T-helper 1 cell treated with Interleukin-12 subunit alpha and Interleukin-12 subunit beta and Interleukin-4 antibody, amounts not matched to agents 30 ng/mL and 1 ng/mL, for 36 hours (primary cell): ENCODE results near the gene TSR3. TPM values are rescaled to one million over a fixed set of nuclear protein-coding genes. Genes with fewer than 3 reads are reported as not detected.

ENCODE experiments used
- intact Hi-C: fragments of 100-400 bp; cut with micrococcal nuclease; formaldehyde crosslinking; loops from one replicate; pipeline ENCODE4 v1.15.1; 2024
- total RNA-seq: library from RNA; stranded (reverse); gene quantifications from 2 replicates; pipeline ENCODE4 v1.2.3, GENCODE V29; 2022

Gene TSR3
- total RNA-seq, 1 donor from 2014 or later = 60.0 TPM

DNA sequence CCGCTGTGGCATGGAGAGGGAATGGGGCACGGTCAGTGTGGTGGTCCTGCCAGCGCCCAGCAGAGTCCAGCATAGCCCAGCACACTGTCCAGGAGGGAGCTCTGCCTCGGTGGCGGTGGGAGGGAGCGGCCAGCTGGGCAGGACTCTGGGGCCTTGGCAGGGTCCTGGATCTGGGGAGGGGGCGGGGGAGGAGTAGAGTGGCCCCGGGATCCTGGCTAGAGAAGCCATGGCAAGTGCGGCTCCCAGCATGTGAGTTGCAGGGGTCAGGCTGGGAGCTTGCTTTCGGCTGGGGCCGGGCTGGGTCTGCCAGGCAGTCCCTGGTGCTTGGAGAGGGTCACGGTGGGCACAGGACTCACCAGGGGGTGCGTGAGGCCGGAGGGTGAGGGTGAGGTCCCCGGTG is 3.9 kb upstream of the TSR3 start:
- intact Hi-C loops = loop anchor here (10.0 kb wide), 2 partner anchors 139 to 259 kb away; partner anchors contain the start of genes CRAMP1, IFT140 and TELO2

DNA sequence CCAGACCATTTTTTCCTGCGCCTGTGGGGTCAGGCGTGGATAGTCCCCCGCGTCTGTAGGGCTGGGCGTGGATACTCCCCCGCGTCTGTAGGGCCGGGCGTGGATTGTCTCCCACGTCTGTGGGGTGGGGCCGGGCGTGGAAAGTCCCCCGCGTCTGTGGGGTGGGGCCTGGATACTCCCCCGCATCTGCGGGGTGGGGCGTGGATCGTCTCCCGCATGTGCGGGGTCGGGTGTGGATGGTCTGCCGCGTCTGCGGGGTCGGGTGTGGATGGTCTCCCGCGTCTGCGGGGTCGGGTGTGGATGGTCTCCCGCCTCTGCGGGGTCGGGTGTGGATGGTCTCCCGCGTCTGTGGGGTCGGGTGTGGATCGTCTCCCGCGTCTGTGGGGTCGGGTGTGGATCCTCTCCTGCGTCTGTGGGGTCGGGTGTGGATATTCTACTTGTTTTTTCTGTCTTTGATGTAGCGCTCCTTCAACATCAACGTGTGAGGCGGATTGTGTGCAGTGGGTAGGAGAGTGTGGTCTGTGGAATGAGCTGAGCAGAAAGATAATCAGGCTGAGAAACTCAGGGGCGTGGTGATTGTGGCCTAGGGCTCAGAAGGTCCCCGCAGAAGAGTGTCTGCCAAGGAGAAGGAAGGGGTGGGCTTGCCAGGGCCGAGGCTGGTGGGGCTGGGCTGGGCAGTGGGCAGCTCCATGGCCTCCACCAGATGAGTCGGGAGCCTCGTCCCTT is 3.3 kb upstream of the TSR3 start:
- intact Hi-C loops = loop anchor here (10.0 kb wide), 2 partner anchors 140 to 260 kb away; partner anchors contain the start of genes CRAMP1, IFT140 and TELO2

DNA sequence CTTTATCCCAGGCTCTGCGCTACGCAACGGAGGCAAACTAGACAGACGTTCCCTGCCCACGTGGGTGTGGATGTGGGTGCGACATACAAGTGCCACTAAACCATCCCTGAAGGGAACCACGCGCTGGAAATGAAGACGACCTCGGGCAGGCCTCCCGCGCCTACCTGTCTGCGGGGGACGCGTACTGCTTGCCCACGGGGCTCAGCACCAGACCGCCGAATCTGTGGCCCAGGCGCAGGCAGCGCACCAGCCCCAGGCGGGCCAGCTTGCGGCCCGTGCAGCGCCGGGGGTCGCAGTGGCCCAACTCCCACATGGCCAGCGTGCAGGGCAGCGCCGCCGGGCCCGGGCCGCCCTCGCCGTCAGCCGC is 480 bp downstream of the TSR3 start:
- intact Hi-C loops = loop anchor here (10.0 kb wide), 2 partner anchors 144 to 264 kb away; partner anchors contain the start of genes CRAMP1, IFT140 and TELO2

DNA sequence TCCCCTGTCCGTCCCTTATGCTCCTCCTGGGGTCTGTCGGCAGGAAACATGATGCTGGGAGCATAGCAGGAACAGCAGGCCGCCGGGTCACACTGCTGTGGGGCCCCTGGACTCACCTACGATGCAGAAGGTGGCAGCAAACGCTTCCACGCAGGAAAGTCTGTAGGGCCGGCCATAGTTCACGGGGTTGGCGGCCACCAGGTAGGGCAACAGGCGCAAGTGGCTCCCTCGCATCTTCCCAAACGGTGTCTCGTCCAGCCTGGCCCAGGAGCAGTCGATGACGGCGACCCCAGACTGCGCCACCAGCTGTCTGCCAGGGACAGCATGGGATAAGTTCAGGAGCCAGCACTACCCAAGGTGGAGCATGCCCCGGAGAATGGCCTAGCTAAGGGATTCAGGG is 987 bp downstream of the TSR3 start:
- intact Hi-C loops = loop anchor here (10.0 kb wide), 2 partner anchors 144 to 264 kb away; partner anchors contain the start of genes CRAMP1, IFT140 and TELO2

DNA sequence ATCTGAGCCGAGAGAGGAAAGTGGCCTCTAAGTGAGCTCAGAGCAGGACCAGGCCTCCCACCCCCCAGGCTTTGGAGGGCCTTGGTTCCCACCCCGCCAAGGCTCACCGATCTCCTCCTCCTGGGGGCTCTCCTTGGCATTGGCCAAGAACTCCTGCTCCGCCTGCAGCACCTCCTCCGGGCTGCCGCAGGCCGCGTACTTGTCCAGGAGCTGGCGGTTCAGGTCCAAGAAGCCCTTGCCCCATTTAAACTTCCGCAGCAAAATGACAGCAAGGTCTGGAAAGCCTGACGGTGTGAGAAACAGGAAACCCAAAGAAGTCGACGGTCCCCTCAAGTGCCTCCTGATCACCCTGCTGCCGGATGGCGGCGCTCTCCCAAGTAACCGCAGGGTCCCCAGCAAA is 1.7 kb downstream of the TSR3 start:
- intact Hi-C loops = loop anchor here (10.0 kb wide), 2 partner anchors 145 to 265 kb away; partner anchors contain the start of genes CRAMP1, IFT140 and TELO2

DNA sequence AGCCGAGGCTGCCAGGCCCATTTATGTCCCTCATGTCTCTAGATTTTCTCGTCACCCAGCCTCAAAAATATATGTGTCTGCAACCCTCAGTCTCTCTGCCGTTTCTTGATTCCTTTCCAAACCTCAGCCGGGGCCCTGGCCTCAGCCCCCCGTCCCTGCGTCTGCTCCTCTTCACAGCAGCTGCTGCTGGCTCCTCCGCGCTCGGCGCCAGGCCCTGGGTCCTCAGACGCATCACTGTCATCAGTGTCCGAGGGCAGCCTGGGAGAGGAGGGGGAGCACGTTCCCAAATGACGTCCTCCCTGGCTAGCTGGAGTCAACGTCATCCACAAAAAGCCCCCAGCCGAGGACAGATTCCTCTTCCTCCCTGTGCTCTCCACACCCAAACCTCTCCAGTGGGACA is 2.3 kb downstream of the TSR3 start:
- intact Hi-C loops = no loop called here

DNA sequence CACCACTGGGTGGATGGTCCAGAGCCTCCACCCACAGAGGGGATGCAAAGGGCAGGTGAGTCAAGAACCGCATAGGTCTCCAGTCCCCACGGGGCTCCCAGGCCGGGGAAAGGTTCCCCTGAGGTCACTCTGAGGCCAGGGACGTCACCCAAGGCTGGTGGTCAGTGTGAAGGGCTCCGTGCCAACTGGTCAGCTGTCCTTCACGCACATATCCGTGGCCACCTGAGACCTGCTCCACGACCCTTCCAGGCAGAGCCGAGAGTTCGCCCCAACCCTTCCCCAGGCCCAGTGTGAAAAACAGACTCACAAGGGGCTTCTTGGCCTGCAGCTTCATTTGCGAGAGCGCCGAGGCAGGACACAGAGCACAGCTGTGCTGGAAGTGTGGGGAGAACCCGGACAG is 2.8 kb downstream of the TSR3 start:
- intact Hi-C loops = no loop called here

DNA sequence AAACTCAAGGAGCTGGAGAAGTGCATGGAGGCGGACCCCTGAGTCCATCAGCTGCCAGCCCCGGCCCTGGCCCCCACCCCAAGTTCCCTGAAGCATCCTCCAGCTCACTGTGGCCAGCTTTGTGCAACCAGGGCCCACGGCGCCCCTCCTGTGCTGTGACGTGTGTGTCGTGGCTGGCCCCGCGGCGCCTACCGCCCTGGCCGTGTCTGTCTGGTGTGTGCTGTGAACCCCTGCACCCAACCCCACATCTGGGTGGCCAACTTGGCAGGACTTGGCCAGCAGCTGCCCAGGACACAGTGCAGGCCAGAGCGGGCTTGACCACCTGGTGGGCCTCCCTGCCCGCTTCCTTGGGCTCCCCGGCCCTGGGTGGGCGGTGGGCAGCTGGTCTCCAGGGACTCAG is 3.2 kb downstream of the TSR3 start:
- intact Hi-C loops = no loop called here

DNA sequence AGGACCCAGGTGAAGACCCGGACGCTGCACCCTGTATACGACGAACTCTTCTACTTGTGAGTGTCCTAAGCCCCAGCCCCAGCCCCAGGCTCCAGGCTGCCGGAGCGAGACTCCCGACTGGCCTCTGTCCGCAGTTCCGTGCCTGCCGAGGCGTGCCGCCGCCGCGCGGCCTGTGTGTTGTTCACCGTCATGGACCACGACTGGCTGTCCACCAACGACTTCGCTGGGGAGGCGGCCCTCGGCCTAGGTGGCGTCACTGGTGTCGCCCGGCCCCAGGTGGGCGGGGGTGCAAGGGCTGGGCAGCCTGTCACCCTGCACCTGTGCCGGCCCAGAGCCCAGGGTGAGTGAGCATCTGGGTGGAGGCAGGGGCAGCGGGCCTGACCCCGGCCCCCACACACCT is 3.7 kb downstream of the TSR3 start:
- intact Hi-C loops = no loop called here

DNA sequence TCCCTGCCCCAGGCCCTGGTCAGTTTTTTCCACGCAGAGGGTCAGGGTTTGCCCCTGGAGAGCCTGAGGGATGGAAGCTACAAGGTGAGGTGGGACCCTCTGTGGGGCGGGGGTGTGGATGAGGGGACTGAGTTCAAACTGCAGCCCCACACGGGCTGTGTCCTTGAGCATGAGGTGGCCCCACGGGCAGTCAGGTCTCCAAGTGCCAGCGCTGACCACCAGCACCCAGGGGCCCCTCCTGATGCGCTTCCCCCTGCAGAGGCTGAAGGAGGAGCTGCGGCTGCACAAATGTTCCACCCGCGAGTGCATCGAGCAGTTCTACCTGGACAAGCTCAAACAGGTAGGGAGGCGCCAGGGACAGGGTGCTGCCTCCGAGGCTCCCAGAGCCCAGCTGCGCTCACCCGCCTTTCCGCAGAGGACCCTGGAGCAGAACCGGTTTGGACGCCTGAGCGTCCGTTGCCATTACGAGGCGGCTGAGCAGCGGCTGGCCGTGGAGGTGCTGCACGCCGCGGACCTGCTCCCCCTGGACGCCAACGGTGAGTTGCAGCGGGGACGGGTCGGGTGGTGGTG is 4.3 kb downstream of the TSR3 start:
- intact Hi-C loops = no loop called here

DNA sequence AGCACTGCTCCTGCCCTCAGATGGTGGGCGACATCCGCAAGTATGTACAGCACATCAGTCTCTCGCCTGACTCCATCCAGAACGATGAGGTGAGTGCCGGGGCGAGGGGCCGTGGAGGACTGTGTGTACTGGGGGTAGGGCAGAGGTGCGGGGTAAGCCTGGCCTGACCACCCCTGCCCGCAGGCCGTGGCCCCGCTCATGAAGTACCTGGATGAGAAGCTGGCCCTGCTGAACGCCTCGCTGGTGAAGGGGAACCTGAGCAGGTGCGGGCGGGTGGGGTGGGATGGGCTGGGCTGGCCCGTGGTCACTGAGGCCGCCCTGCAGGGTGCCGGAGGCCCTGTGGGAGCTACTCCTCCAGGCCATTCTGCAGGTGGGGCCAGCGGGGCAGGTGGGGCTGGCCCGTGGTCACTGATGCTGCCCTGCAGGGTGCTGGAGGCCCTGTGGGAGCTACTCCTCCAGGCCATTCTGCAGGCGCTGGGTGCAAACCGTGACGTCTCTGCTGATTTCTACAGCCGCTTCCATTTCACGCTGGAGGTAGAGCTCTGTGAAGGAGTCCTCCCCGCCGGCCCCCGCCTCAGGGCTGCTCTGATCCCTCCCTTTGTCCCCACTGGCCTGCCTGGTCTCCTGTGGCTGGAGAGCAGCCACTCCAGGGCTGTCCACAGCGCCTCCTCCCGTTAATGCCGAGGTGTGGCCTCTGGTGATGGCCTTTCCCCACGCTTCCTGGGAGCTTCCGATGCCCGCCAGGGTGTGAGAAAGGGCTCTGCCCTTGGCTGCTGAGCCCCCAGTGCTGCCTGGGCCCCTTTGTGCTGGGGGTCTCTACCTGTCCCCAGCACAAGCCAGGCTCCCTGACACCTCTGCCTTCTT is 5.0 kb downstream of the TSR3 start:
- intact Hi-C loops = no loop called here

DNA sequence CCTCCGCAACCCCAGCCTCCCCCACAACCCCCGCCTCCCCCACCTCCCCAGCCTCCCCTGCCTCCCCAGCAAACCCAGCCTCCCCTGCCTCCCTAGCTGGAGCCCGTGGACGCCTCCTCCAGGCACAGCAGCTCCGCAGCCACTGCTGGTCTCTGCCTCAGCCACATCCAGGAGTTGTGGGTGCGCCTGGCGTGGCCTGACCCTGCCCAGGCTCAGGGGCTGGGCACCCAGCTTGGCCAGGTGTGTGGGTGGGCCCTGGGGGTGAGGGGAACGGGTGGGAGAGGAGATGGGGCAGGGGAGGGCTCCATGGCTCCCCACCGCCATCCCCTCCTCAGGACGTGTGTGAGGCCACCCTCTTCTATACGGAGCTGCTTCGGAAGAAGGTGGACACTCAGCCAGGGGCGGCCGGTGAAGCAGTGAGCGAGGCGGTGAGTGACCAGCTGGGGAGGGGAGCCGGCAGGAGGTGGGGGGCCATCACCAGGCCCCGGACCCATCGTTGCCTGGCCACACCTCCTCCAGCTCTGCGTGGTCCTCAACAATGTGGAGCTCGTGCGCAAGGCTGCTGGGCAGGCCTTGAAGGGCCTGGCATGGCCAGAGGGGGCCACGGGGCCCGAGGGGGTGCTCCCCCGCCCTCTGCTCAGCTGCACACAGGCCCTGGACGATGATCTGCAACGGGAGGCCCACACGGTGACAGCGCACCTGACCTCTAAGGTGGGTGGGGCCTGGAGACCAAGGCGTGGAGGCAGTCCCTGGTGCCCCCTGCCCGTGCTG is 5.8 kb downstream of the TSR3 start:
- intact Hi-C loops = no loop called here

GRCh38 chr16:1345087-1345486 is 6.6 kb downstream of the TSR3 start:
- intact Hi-C loops = no loop called here

DNA sequence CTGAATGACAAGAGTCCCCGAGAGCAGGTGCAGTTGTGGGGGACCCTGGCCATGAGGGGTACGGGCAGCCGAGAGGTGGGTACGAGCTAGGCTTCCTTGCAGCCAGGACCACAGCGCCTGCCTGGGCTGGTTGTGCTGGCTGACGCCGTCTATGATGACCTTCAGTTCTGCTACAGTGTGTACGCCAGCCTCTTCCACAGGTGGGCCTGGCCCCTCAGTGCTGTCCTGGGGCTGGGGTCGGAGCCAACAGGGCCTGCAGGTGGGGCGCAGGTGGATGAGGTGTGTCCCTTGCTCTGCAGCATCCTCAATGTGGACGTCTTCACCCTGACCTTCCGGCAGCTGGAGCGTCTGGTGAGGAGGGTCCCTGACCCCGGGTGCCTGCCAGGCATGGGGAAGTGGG is 7.2 kb downstream of the TSR3 start:
- intact Hi-C loops = loop anchor here (5.0 kb wide), 1 partner anchor 428 kb away; the partner anchor contains the start of genes EME2, MRPS34 and NME3

GRCh38 chr16:1343428-1344242 is 8.0 kb downstream of the TSR3 start:
- intact Hi-C loops = loop anchor here (1.0 to 5.0 kb wide), 6 partner anchors 10 to 600 kb away; partner anchors contain the start of genes BAIAP3, EME2, MRPS34 and MSRB1

GRCh38 chr16:1342526-1343427 is 8.9 kb downstream of the TSR3 start:
- intact Hi-C loops = loop anchor here (1.0 to 5.0 kb wide), 6 partner anchors 9 to 601 kb away; partner anchors contain the start of genes BAIAP3, EME2, MRPS34 and MSRB1

DNA sequence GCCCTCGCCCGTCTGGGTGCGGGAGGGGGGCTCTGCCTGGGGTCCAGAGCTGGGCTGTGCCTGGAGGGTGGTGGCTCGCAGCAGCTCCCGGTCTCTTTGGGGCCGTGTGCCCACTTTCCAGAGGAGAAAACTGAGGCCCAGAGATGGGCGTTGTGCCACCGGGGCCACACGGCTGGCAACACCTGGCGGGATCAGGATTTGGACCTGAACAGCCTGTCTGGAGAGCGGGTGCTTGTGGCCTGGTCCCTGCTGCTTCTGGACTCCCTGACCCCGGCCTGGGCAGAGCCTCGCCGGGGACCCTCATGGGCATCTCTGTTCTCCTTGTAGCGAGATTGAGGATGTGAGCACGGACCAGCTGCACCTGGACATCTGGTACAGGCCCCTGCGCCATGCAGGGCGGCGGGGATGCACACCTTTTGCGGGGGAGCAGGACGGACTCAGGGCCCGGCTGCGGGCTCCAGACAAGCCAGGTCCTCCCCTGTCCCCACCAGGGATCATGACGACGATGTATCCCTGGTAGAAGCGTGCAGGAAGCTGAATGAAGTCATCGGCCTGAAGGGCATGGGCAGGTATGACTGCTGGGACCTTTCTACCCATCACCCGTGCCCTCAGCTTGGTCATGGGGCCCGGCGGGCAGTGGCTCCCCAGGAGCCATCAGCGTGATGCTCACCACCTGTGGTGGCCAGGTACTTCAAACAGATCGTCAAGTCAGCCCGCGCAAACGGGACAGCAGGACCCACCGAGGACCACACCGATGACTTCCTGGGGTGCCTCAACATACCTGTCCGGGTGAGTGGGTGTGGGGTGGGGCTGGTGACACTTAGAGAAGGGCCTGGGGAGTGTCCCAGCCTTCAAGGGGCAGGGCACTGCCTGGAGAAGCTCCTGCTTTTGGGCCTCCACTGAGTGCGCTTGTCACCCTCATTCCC is 9.9 kb downstream of the TSR3 start:
- intact Hi-C loops = loop anchor here (2.0 to 5.0 kb wide), 2 partner anchors 79 to 431 kb away; partner anchors contain the start of genes EME2, MRPS34, NME3 and UQCC4
